Activated CD4-positive, alpha-beta T cell treated with anti-CD3 and anti-CD28 coated beads, Interleukin-2, amount 50 U/mL, for 16 hours (primary cell): ENCODE measurements around the gene PEAR1.

Experiments
- DNase-seq: peaks from one replicate; pipeline ENCODE4 v3.0.0-alpha.2; 2020

PEAR1 gene

DNA sequence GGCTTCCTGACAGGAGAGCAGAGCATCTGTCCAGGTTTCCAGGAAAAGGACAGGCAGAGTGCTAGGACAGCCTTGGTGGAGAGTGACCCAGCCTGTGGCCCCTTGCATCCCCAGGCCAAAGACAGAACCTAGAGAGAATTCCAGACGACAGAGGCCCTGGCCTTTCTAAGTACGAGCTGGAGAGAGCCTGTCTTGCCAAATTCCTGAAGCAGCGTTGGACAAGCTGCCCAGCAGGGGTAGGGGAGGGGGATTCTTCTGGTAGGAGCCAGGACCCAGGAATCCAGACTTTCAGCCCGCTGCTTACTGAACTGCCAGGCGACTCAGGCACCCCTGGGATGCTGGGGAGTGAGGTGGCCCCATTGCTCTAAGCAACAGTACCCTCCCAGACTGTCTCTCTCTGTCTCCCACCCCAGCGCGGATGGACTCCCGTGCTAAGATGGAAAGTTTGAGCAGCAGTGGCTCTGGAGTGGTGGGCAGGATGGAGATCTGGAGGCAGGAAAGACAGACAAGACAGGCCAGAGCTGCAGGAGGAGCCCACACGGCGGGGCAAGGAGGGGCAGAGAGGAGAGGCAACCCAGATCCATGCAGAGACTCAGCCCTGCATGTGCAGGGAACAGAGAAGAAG, 8.8 kb upstream of the PEAR1 start:
- DNase-seq = no peak

DNA sequence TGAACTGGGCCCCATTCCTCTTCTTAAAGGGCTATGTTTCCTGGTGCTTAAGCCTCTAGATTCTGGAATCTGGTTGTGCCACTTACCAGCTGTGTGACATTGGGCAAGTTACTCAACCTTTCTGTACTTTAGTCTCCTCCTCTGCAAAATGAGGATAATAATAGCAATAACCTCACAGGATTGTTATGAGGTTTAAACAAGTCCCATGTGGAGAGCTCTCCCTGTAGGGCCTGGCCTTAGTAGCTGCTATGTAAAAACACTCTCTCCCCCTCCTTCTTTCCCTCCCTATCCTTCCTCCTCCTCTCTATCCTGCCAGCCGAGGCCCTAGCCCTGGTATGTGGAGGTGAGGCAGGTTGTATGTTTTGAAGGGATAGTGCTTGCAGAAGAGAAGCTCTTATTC, 8.2 kb upstream of the PEAR1 start:
- DNase-seq = no peak

DNA sequence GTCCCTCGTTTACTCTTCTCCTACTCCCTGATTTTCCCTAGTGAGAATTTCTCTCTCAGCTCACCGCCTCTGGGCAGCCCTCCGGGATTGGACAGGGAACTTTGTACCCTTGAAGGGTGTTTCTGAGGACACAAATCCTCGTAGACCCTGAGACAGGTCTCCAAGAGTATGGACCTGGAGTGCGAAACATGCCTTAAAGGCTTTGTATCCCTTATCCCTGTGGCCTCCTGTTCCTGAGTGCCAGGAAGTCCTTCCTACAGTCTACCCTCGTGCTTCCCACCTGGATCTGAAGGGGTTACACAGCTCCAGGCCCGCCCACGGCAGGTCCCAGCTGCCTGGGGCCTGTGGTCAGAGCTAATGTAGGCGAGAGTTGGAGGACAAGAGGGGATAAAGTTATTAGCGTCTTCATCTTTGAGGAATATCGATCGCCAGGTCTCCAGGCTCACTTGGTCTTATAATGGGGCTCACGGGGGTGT, 7.6 kb upstream of the PEAR1 start:
- no peak for DNase-seq

DNA sequence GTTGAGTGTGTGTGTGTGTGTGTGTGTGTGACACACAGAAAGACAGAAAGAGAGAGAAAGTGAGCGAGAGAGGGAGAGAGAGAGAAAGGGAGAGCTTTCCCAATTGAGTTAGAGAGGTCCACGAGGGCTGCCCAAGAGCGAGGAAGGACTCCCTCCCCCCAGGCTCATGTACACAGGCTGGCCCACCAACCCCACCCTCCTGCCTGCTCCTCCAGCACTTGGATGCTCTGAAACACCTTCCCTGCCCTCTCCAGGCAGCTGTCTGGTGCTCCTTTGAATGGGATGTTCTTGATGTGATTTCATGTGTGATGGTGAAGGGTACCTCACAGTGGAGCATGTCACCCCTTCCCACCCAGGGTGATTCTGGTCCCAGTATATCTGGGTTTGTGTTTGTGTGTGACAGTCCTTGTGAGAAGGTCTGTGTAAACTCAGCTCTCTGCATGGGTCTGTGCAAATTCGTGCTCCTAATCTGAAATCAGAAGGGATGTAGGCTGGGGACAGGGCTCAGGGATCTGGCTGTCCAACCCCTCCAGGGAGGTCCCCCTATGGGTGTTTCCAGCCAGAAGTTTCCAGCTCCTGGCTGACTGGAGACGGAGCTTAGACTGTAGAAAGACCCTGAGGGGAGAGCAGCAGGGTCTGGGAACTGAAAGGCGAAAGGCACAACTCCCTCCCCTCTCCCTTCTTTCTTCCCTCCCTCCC, 6.8 kb upstream of the PEAR1 start:
- no peak for DNase-seq

DNA sequence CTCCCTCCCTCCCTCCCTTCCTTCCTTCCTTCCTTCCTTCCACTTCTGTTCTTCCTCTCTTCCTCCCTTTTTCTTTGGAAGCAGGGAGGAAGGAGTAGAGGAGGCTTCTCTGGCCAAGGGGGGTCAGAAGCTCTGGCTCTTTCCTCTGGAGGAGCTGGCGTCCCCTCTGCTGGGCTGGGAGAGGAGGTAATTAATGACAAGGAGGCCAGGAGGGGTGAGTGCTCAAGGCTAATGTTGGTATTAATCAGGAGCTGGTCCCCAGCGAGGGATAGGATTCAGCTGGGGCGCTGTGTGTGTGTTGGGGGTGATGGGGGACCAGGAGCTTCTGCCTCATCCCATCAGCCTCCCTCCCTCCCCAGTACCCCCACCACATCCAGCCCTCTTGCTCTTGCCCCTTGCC, 6.2 kb upstream of the PEAR1 start:
- no peak for DNase-seq

DNA sequence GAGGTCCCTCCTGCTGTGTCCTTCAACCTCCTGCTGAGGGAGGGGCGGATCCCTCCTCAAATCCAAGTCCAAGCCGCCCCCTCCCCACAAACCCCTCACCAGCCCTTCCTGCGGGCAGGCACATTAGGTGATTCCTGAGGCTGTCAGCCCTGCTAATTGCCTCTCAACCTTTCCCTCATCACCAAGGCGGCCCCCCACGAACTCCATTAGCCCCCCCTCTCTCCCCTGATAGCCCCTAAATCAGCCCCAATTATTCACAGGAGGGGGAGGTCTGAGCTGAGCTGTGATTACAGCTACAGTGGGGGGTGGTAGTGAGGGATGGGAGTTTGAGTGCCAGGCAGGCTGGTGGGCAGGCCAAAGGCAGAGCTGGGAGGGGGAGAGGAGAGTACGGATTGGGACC, 5.8 kb upstream of the PEAR1 start:
- no peak for DNase-seq

DNA sequence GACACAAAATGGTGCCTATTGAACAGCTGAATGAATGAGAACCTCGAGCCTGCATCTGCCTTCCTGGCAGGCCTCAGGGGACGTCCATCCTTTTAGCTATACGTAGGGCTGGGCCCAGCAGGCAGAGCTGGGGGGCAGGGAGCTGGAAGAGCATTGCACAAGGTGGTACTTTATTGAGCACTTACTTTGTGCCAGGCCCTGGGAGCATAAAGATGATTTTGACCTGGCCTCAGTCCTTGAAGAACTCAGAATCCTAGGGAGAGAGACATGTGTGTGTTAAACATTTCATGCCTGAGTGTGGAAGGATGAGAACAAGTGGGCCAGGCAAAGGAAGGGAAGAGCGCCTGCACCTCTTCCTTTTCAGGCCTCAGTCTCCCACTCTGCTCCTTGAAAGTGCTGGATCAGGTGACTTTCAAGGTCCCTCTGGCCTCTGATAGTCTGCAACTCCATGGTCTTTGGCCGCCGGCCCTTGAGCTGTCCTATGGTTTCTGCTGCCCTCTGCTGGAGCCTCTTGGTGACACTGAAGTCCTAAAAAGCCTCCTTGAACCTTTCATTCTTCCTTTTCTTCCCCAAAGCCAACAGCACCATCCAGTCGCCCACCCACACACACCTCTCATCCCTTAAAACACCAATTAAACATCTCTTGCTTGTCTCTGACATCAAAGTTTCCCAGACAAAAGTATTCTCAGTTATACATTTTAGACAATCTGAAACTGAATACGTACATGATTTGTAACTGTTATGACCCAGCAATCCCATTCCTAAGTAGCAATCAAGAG, 3.5 kb upstream of the PEAR1 start:
- DNase-seq = peak; percentile 66

DNA sequence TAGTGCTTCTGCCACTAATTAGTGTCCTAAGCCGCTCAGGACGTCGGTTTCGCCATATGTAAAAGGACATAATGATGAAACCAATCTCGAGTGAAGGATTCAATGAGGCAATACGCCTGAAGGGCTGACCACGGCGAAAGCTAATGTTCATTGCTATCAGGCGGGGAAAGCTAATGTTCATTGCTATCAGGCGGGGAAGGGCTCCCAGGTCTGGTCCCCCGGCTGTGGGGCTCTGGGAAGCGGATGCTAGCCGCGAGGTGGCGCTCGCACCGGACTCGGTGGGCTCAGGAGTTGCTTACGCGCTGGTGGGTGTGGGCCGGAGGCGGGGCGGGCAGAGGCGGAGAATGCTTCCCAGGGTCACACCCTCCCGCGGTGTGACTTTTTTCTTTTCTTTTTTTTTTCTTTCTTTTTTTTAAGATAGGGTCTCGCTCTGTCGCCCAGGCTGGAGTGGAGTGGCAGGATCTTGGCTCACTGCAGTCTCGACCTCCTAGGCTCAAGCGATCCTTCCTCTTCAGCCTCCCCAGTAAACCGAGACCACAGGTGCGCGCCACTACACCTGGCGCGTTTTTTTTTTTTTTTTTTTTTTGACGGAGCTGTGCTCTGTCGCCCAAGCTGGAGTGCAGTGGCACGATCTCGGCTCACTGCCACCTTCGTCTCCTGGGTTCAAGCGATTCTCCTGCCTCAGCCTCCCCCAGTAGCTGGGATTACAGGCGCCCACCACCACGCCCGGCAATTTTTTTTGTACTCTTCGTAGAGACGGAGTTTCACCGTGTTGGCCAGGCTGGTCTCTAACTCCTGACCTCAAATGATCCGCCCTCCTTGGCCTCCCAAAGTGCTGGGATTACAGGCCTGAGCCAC, 1.1 kb upstream of the PEAR1 start:
- DNase-seq = peak; percentile 88

DNA sequence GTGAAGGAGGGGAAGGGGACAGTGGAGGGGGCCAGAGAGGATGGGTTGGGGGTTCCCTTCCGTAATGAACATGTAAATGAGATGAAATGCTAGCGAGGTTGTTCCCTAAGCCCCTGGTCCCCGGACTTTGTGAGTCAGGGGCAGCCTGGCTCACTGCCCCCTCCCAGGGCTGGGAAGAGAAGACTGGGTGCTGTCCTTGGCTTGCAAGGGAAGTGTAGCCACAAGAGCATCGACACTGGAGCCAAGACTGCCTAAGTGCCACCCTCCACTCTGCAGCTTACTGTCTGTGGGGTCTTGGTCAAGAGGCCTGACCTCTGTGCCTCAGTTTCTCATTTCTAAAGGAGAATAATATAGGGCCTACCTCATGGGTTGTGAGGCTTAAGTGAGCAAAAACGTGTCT, 483 bp downstream of the PEAR1 start:
- DNase-seq = no peak

DNA sequence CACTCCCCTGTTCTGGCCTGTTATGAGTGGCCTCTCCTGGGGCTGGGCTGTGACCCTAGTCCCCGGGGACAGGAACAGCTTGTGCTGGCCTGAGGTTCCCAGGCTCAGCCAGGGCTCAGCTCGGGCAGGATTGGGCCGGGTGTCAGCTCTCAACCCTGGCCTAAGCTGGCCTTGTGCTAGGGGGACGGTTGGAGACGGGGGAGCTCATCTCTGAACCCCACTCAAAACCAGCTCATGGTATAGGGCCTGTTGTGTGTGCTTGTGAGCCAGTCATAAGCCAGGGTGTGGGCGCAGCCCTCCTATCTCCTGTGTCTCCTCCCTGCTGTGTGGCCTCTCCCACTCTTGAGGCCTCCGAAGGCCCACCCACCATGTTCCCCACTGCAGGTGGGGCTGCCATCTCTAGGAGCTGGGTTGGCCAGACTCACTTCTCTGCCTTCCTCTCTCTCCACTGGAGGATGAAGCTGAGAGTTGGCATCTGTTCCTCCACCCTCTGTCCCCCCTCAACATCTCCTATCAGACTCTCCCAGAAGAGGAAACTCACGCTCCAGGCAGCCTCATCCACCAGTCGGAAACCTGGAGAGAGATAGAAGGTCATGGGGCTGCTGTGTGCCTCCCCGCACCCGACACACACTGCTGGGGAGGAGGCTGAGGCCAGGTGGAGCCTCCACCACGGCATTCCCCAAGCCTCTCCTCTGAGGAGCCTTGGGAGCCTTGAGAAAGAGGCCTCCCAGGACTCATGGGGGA, 1.4 kb downstream of the PEAR1 start:
- DNase-seq = no peak

DNA sequence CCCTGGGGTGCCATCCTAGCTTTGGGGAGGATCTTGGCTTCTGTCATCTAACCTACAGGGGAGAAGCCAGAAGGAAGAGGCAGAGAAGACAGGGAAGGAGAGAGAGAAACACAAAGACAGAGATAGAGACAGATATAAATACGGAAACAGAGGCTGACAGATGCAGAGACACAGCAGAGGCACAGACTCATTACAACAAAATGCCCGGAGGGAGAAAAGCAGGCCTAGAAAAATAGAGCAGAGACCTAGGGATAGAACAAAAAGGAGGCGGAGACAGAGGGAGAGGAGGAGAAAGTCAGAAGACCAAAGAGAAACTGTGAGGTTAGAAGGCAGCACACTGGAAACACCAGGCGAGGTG, 1.9 kb downstream of the PEAR1 start:
- DNase-seq = no peak

DNA sequence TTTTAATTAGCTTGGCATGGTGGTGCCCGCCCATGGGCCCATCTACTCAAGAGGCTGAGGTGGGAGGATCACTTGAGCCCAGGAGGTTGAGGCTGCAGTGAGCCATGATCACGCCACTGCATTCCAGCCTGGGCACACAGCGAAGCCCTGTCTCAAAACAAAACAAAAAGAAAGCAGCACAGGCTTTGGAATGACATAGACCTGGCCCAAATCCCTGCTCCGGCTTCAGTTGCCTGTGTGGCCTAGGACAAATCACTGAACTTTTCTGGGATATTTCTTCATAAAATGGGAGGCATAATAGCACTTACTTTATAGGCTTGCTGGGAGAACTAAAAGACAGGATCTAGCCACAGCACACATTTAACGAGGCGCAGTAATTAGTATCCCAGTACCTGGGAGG, 2.4 kb downstream of the PEAR1 start:
- DNase-seq = no peak

DNA sequence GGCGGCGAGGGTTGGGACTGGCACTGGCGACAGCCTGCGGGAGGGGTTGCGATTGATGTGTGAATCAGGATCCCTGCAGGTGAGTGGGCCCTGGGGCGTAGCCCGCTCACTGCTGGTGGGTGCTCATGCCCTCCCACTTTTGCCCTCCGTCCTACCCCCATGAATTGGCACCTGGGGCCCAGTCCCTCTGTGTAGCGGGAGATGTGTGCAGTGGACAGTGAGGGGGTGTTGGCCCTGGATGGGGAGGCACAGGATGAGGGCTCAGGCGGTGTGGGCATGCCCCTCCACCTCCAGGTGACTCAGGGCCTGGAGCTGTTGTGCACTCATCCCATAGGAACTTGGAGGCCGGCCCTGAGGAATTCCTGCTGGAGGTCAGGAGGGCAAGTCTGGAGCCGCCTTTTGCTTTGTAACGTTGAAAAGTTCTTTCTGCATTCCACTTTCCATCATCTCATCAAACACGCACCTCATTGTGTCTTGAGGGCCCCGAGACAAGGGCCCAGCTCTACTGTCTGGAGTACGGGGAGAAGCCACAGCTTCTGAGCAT, 3.0 kb downstream of the PEAR1 start:
- no peak for DNase-seq

DNA sequence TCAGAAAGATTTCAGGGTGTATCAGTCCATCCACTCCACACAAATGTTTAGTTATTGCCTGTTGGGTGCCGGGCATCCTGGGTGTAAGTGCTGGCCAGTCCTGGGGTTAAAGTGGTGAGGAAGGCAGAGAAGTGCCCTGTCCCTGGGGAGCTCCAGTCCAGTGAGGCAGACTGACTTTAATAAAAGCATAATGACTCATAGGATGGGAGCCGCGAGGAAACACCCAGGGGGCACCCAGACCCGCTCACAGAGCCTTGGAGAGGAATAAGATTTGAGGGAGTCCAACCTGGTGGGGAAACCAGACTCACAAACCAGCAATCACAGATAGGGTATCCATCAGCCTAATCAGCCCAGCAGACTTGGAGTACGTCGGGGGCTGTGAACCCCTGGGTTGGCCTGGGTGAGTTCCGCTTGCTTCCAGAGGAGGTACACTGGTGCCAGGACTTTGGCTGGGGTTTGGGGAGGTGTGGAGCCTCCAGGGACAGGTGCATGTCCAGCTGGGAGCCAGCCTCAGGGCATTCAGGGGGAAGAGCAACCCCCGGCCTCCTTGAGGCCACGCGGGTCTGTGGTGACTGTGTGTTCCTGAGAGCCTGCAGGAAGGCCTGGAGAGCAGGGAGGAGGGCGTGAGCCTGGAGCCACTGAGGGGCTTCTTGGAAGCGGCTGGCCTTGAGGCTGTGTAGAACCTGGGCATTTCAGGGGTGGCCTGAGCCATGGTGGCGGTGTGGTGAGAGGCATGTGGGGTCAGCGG, 3.7 kb downstream of the PEAR1 start:
- no peak for DNase-seq

DNA sequence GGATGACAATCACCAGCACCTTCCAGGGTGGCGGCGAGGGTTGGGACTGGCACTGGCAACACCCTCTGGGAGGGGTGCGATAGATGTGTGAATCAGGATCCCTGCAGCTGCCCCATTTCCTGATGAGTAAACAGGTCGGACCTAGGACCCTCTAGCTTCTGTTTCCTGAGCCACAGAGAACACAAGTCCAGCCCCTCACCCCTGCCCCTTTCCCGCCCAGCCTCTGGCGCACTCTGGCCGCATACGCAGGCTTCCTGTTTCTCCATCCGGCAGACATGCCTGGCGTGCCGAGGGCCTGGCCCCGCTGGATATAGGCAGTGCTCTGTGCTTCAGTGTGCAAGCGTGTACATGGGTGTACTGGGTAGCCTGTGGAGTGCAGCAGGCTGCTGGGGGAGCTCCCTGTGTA, 4.6 kb downstream of the PEAR1 start:
- DNase-seq = no peak

DNA sequence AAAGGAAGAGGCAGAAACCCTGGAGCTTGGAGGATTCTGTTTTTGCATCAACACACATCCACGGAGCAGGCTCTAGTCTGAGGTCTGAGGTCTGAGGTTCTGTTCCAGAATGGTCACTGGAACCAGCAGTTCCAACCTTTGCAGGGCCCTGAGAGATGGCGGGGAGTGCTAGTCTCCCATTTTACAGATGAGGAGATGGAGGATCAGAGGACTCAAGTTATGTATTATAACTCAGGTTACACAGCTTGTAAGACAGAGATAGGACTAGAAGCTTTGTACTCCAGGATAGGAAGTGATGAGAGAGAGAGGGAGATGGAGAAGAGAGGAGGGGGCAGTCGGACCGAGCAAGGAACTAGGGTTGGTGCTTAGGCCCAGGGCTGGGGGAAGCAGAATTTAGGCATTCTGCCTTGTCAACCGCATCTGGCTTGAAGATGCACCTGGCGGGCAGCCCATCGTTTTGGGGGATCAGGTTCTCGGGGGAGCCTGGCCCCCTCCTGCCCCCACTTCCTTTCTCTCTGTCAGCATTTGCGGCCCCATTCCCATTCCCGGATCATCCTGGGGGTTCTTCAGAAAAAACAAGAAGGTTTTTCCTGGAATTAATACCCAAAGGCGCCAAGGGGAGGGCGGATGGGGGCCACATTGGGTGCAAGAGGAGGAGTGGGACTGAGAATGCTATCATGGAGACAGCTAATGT, 5.6 kb downstream of the PEAR1 start:
- DNase-seq = no peak

DNA sequence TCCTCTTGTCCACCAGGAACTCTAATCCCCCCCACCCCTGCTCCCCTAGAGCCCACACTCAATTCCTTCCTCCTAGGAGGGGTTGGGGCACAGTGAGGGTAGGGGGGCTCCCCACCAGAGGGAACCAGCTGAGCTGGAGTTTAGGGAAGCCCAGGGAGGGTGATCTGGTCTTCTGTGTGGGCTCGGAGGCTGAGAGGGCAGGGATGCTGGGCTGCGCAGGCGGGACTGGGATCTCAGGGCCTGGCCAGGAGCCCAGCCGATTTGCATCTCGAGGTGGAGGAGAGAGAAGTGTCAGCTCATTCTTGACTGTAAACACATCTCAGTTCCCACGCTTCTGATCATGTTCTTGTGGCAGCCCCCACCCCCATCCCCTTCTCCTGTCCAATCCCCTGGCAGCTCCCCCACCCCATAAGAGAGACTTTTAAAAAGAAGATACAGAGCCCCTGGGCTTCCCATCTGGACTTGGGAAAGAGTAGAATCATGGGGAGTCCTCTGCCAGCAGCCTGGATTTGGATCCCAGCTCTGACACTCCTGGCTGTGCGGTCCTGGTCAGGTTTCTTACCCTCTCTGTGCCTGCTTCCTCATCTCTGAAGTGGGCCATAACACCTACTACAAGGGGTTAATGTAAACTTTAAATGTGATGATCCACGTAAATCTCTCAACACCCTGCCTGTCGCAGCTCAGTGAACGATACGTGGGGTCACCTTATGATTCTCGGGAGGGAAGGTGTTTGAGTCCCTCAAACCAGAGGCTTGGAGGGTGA, 6.6 kb downstream of the PEAR1 start:
- DNase-seq = no peak

DNA sequence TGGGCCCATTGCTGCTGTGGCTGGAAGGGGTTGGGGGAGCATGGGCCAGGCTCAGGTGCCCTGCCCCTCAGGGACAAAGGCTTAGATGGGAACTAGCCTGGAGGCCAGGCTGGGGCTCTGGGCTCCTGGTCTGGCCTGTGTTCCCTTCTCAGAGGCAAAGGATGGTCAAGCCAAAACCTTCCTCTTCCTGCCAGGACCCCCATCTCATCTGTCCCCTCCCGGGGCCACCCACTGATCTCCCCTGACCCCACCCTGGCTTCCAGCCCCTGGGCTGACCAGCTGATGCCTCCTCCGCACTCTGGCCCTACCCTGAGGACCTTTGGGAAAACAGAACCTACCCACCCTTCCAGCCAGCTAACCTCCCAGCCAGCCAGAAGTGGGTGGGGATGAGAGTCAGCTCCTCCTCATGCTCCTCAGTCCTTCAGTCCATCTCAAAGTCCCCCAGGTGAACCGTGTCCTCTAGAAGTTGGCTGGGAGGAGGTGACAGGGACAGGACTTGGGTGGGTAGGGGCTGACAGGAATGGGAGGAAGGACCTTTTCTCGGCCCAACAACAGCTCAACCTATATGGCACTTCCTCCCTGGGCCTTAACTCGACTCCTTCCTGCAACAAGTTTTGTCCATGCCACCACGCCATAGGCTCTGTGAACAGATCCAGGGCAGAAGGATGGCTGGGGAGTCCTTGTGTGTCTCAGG, 7.5 kb downstream of the PEAR1 start:
- DNase-seq = no peak

DNA sequence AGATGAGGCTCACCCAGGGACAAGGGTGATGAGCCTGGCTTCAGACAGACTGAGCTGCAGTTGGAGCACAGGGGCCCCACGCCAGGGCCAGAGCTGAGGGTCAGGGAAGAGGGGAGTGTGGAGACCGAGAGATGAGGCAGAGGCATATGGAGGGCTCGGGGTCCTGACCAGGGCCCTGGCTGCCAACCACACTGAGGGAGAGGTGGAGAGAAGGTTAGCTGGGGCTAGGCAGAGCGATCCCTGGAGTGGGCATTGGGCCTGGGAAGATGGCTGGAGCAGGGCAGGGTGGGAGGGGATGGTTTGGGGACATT, 8.0 kb downstream of the PEAR1 start:
- DNase-seq = no peak
